NB4 (cell line): ENCODE data around the gene AGAP1.

Source experiments
- DNase-seq: peaks from one replicate; pipeline ENCODE4 v3.0.0; 2010; ENCODE audit warnings: low read depth
- H3K4me3 ChIP-seq: one replicate; pipeline ENCODE4 v1.5.1; 2011; ENCODE audit warnings: mild to moderate bottlenecking, low read depth, low read length, moderate library complexity
- MAX ChIP-seq: IDR thresholded peaks from 2 replicates; pipeline ENCODE4 v1.6.1; 2011; ENCODE audit warnings: low read depth, low read length
- MYC ChIP-seq: IDR thresholded peaks from 2 replicates; pipeline ENCODE4 v1.6.1; 2011; ENCODE audit warnings: low read depth, low read length
- POLR2A ChIP-seq: IDR thresholded peaks from 2 replicates; pipeline ENCODE4 v1.6.1; 2011; ENCODE audit warnings: mild to moderate bottlenecking; ENCODE audit not compliant: insufficient read length; ENCODE audit errors: extremely low read depth
- TF ChIP-seq, protein P1 (sequence below): IDR thresholded peaks from one replicate; pipeline ENCODE4 v1.5.1; 2012; ENCODE audit warnings: low read depth, low read length

Gene AGAP1

GRCh38 chr2:235848946-235849345, 355.1 kb downstream of the AGAP1 start:
- no peak for DNase-seq
- TF ChIP-seq MYC (no peak), MAX (no peak), POLR2A (no peak)
- TF ChIP-seq, protein P1, sequence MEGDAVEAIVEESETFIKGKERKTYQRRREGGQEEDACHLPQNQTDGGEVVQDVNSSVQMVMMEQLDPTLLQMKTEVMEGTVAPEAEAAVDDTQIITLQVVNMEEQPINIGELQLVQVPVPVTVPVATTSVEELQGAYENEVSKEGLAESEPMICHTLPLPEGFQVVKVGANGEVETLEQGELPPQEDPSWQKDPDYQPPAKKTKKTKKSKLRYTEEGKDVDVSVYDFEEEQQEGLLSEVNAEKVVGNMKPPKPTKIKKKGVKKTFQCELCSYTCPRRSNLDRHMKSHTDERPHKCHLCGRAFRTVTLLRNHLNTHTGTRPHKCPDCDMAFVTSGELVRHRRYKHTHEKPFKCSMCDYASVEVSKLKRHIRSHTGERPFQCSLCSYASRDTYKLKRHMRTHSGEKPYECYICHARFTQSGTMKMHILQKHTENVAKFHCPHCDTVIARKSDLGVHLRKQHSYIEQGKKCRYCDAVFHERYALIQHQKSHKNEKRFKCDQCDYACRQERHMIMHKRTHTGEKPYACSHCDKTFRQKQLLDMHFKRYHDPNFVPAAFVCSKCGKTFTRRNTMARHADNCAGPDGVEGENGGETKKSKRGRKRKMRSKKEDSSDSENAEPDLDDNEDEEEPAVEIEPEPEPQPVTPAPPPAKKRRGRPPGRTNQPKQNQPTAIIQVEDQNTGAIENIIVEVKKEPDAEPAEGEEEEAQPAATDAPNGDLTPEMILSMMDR: no peak
- no peak overlapping the region for H3K4me3 ChIP-seq

DNA sequence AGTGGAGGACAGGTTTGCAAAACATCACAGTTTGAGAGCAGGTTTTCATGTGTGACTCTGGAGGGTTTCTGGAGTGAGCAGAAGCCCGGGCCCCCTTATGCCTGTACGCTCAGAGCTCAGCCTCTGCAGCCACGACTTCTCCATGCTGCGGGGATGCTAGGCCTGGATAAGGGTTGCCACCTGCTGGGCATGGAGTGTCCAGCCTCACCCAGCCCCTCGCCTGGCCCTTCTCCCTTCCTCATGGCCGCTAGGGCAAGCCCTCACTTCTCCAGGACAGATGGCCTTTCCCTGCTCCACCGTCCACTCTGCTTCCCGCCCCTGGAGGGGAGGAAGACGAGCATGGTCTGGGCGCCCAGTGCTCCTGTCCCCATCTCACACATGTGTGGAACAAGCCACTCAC, 355.6 kb downstream of the AGAP1 start:
- no peak overlapping the region for H3K4me3 ChIP-seq
- no peak for TF ChIP-seq MAX
- TF ChIP-seq, protein P1: no peak
- no peak for TF ChIP-seq POLR2A
- TF ChIP-seq MYC: no peak
- no peak for DNase-seq

- no peak overlapping the region for H3K4me3 ChIP-seq
- TF ChIP-seq MYC (no peak), MAX (no peak), POLR2A (no peak)
- TF ChIP-seq, protein P1: no peak
- no peak for DNase-seq
Measured at GRCh38 chr2:235850289-235850688, 356.4 kb downstream of the AGAP1 start.

DNA sequence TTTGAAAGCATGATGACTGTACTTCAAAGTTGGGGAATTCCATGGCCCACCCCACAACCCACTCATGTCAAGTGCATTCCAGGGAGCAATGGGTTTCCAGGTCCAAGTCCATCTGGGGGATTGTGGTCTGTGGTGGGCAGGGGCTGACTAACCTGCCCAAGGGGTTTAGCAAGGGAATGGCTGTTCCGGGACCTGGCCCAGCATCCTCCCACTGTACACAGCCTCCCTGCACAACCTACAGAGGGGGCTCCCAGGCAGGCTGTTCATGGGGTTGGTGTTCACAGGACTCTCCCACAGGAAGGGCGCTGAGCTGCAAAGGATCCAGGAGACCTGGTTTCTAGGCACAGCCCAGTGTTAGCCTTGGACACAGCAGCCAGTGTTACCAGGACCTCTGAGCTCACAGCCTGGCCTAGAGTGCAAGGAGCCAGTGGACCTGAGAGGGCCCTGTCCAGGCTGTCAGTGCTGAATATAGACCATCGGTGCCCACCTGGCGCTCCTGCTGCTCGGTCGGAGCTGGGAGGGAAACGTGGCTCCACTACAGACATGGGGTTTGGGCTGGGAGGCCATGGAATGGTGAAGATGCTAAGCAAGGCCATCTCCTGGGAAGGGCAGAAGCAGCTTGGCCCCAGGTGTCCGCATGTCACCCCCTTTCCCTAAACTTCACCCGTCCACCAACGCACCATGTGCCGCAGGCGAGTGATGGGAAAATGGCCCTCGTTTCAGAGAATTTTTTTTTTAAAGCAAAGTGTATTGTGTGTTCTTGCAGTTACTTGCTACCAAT, 357.1 kb downstream of the AGAP1 start:
- no peak for TF ChIP-seq MAX
- TF ChIP-seq, protein P1: no peak
- TF ChIP-seq POLR2A: no peak
- no peak for TF ChIP-seq MYC
- H3K4me3 ChIP-seq: no peak overlapping the region
- no peak for DNase-seq

DNA sequence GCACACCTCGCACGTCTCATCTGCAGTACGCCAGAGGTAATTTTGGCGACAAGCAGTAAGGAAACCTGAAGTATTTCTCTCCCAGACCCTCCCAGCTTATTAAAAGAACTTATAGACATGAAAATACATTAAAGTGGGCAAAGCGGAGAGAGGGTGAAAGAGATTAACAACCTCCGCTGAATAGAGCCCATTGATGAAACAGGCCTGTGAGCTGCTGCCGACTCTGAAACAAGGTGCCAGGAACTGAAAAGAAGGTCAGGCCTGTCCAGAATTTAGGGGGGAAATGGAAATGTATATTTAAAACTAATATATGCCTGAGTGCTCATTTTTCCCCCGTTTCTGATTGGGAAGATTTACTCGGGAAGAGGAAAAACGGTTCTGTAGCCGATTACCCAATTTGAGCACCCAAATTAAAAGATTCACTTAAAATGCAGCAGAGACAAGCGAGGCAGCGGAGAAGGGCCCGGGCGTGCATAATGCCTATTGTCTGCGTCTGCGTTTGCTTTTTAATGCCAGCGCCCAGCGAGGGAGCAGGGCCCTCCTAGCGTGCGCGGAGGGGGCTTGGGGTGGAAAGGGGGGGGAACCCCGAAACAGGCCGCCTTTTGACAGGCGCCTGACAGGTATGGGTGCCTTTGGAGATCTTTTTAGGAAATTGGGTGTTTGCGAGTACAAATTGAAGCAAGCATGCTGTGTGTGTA, 358.1 kb downstream of the AGAP1 start:
- DNase-seq: no peak
- TF ChIP-seq MYC (no peak), MAX (no peak), POLR2A (no peak)
- TF ChIP-seq, protein P1: no peak
- H3K4me3 ChIP-seq: no peak overlapping the region
